DLD1 (cell line): ENCODE results near the gene TMEM26.

Experiments
- in situ Hi-C: cut with HindIII; loops from 2 replicates; pipeline ENCODE4 v1.10.0; 2017; ENCODE audit warnings: low sequenced_read_pairs

TMEM26 gene

DNA sequence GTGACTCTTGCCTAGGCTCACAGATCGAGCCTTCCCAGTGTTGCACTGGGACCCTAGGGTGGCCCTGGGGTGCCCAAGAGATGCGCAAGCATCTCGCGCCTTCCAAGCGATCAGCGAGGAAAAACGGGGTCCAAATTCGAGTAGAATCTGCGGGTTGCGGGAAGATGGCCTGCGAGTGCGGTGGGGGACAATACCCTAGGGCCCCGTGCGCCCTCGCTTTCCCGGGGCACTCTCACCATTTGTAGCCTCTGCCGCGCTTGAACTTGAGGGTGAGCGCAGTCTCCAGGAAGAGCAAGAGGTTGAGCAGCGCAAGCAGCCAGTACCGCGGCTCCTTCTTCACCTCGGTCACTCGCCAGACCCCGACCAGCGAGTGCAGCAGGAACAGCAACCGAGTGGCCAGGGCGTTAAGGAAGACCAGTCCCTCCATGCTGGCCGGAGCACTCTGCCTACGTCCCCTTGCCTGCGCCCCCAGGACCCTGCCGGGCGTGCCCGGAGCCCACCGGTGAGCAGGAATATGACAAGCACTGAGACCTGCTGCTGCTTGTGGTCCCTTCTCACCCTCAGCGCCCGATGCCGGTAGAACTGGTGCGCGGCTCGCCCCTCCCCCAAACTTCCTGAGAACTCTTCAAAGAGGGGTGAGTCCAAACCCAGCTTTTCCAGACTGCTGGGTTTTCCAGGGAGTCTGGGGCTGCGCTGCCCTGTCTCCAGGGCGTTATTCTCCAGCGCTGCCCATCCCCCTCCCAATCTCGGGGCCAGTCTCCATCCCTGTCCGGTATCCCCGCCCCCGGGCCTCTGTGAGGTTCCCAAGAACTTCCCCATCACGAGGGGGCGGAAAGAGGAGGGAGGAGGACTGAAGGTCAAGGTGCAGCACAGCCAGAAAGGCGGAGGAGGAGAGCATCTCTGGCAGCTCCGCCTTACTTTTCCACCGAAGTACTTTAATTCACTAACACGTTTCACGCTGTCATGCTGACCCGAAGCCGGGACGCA lies at the start of gene TMEM26:
Gene TMEM26 (minus strand): TSS at position 727 of the 987 bp plus-strand sequence. CDS start 300 bp downstream, at position 427.
- in situ Hi-C loops: no loop called here

DNA sequence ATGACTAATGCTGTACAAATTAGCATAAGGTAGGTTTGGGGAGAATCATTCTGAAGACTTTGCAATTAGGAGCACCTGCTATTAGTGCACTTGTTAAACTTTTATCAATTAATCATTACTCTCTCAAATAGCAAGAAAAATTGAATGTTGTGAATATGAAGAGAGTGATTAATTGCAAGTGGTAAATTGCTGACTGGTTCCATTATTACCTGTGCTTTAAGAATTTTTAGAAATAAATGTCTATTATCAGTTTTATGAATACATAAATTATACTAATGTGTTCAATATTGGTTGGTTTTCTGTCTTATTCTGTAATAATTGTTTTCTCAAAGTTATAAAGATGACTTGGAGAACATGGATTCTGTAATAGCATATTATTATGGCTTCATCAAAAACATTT lies 47.3 kb upstream of the TMEM26 start:
- in situ Hi-C loops: no loop called here

DNA sequence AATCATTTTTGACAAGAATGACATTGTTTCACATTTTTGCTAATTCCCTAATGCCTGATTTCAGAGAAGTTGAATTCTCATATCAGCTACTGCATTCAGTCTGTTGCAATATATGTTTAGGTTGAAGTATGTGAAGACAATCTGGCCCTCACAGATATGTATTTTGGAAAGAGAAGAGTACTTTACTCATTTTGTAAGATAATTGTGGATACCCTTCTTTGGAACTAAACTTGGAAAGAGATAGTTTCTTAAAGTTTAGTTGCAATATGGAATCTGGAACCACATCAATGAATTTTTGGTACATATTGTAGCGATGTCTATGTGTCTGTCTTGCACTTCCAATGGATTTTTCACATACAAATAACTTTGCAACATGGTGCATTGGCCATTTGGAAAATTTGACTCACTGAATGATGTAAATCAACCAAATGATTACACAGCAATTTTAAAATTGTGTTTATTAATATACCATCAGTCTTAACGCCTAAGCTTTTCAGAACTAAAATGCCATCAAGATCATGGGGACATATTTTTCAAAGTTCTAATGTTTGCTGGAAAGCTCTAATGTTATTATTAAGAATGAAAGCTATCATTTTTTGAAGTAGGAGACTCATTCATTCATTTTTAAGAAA lies 39.3 kb upstream of the TMEM26 start:
- in situ Hi-C loops: no loop called here

DNA sequence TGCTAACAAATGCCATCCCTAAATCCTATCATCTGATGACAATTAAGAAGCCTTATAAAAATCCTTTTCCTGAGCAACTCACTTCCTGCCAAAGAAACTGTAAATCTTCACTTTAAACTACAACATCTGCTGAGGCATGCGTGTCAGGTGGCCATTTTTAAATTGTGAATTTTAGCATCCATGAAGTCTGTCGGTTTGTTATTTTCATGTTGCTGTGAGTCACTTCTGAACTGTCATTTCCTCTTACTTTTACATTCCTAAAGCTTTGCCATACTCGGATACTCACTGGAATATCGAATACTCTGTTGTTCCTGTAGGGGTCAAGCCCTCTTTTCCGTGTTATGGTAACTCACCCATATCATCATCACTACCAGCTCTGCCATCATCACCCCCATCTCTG lies 34.3 kb upstream of the TMEM26 start:
- in situ Hi-C loops: no loop called here

DNA sequence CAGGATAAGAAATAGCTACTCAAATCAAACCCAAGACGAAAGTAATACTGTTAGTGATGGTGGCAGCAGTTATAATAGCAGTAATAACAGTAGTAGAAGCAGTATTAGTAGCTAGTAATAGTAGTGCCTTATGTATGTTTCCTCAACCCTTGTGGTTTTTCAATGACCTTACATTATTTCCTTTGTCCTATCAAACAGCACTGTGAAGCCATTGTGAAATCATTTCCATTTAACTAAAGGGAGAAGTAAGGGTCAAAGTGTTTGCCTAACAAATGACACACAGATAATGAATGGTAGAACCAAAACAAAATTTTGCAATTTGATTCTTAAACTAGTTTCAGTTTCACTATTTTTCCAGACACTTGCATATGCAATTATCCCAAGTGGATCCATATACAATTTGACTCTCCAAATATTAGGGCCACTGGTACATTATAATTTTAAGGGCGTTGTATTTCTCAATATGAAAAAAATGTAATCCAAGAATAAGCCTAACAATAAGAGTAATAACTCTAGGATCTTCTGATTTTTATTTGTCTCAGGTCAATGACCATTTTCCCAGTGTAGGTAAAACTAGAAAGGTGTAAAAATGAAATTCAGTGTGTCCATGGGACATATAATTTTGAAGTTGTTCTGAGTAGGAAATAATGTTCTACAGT lies 33.7 kb upstream of the TMEM26 start:
- in situ Hi-C loops: no loop called here

DNA sequence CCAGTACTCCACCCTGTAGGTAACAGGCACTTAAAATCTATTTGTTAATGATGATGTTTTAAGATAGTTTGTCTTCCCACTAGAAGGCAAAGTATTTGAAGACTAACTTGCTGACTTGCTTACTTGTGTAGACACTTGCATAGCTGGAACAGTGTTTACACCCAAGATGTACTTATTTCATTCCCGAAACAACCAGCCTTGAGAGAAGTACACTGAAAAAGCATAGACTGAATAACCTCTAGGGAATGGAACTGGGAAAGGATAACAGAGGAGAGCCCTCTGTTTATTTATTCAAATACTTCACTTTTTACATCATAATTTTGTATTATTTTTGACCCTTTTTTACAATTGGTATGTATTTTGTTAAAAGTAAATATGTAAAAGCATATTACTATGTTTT lies 33.1 kb upstream of the TMEM26 start:
- in situ Hi-C loops: no loop called here

DNA sequence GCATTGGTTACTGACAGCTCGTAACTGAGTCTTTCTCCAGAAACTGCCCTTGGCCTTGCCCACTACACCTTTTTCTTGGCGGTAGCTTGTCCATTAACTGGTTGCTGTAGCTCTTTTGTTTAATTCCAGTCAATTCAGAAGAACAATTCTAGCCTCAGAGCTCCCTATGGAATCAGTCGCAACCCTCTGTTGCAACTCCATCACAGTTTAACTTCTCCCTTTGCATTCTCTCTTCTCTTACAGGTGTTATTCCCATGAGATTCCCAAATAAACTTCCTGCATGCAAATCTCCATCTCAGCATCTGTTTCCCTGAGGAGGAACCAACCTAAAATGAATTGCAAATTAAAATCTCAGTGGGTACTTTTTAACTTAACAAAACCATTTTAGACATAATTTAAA lies 28.4 kb upstream of the TMEM26 start:
- in situ Hi-C loops: no loop called here

DNA sequence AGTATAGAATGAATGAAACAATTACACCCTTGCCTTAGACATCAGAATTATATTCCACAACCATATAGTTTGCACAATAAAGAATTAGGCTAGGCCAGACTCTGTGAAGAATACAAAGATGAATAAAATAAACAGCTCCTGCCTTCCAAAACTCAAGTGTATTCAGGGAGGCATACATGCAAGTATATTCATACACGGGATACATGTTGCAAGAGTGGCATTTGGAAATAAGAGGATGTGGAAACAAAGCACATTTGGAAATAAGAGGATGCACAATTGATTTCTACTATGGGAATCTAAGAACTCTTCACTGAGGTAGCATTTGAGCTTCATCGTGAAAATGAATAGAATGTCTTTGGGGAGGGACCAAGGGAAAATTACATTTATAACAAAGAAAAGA lies 27.0 kb upstream of the TMEM26 start:
- in situ Hi-C loops: no loop called here

DNA sequence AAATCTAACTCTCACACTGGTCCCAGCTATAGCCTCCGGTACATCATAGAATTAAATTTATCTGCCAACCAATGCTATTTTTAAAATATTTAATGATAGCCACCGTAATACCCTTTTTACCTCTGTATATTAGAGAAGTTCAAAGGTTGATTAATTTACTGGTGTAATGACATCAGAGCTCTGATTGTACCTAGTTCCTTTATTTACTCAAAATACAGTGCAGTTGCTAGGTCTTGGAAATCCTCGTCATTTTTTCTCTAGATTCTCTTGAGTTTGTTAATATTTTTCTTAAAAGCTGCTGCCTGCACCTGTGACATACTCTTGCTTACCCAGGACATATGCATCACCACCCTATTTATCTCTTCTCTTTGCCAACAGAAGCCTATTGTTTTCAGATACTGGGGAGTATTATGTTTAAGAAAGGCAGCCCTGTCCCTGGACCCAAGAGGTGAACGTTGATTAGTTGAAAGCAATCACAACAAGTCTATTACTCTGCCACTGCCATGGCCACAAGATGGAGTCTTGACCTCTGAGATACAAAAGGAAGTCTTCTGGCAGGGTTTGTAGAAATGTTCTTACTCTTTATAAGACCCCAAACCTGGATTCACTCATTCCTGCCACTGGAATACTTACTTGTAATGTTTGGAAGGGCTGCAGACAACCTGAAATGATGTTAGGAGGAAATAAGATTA lies 25.6 kb upstream of the TMEM26 start:
- in situ Hi-C loops: no loop called here

DNA sequence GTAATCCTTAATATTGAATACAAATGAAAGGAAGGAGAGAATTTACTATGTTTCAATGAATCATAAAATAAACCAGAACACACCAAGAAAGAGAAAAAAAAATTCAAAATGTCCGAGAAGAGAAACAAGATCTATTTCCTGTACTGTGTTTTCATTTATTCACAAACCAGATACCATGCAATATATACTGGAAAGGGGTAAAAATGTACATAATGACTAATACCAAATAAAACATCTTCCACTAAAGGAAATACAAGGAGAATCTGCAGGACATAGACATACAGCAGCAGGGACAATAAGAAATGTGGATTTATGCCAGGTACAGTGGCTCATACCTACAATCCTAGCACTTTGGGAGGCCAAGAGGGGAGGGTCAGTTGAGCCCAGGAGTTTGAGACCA lies 24.3 kb upstream of the TMEM26 start:
- in situ Hi-C loops: no loop called here

DNA sequence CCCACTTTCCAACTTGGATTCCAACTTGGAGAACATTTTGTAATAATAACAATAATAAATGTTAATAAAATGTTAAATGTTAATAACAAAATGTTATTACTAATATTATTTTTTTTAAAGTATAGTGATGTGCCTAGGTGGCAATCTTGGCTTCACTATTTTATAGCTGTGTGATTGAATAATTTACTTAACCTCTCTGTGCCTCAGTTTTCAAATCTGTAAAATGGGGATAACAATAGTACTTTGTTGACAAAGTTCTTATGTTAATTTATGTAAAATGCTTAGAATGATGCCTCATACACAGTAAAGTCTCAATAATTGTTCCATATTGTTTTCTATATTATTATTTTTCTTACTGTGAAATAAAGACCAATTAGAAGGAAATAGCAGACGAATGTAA lies 23.3 kb upstream of the TMEM26 start:
- in situ Hi-C loops: no loop called here

DNA sequence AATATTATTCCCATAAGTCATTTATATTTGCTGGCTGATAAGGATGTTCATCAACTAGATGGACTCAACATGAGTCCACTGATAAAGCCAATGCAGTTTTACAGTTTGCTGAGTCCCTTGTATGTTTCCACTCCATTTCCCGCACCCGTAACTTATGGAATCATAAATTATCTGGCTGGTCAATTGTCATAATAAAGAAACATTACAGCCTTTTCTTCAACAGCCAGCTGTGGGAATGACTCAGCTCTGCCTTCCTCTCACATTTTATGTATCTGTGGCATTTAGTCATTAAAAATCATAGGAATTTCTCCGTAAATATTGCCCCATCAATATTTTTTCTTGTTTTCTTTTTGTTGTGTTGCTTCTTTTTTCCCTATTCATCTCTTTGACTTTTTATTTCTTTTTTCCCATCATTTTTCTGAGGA lies 22.3 kb upstream of the TMEM26 start:
- in situ Hi-C loops: no loop called here

DNA sequence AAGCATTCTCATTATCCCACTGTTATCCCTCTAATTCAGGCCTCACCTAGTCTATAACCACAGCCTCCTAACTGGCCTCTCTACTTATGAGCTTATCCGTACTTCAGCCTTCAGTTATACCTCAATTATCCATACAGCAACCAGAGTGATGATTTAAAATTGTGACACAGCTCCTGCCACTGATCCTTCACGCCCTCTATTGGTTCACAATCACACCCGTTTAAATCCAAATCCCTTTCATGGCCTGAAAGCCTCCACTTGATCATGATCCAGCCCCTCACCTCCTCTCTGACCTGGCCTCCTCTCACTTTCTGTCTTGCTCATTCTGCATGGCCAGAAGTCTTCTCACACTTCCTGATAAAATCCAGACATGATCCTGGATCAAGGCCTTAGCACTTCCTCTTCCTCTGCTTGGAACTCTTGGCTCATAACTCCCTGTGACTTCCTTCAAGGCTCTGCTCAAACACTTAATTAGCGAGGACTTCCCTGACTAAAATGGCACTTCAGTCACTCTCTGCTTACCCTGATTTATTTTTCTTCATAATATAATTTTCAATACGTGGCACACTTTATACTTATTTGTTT lies 19.0 kb upstream of the TMEM26 start:
- in situ Hi-C loops: no loop called here

DNA sequence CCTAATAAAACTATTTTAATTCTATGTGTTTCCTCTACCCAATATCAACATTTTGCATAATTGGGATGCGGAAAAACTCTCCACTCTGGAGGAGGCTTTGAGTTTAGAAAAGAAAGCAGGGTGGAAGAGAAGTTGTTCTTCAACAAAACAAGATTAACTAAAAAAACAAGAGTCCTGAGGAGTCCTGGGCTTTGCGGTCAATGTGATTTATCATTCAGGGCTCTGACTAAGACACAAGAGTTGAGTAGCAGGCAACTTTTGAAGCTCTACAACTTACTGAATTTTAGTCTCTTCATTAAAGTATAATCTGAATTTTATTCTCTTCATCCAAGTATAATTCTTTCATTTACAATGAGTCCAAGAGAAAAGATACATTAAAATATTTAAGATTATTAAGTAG lies 18.3 kb upstream of the TMEM26 start:
- in situ Hi-C loops: no loop called here

DNA sequence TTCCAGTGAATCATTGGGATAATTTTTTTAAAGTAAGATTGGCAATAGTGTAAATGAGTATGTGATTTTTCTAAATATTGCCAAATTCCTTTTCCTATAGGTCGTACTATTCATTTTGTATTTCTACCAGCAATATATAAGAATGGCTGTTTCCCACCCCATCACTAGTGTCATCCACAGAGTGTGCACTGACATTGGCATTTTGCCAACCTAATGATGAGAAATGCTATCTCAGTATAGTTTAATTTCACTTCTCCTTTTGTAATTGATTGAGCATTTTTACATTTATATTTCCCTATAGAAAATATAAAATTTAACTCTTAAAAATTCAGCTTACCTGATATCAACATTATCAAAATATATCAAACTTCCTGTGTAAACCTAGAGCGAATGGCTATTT lies 17.6 kb upstream of the TMEM26 start:
- in situ Hi-C loops: no loop called here

DNA sequence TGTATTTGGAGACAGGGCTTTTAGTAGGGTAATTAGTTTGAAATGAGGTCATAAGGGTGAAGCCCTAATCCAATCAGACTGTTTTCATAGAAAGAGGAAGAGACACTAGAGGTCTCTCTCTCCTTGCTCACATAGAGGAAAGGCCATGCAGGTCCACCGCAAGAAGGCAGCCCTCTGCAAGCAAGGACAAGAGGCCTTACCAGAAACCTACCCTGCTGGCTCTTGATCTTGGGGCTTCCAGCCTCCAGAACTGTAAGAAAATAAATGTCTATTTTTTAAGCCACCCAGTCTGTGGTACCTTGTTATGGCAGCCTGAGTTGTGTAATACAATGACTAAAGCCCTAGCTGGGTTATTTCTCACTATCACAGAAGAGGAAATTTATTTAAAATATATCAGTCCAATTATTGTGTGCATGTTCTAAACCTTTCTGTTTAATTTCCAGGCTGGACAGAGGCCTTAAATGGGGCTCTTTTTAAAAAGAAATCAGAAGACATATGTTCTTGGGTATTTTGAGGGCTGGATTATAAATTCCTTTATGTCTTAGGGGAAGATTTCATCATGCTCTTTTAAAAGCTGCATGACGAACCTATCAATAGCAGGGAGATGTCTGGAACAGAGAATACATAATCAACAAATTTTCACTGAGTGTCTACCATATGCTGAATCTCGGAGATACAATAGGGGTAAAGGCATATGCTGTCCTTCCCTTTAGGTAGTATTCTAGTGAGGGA lies 12.9 kb upstream of the TMEM26 start:
- in situ Hi-C loops: no loop called here

DNA sequence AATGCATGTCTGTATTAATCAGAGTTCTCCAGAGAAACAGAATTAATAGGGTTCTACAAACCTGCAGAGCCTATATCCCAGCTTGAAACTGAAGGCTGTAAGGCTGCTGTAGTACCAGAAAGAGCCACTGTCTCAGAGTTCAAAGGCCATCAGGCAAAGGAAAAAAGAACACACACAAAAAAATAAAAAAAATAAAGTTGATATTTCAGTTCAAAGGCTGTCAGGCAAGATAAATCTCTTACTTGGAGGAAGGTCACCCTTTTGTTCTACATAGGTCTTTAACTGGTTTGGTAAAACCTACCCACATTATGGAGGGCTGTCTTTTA lies 12.0 kb upstream of the TMEM26 start:
- in situ Hi-C loops: no loop called here

DNA sequence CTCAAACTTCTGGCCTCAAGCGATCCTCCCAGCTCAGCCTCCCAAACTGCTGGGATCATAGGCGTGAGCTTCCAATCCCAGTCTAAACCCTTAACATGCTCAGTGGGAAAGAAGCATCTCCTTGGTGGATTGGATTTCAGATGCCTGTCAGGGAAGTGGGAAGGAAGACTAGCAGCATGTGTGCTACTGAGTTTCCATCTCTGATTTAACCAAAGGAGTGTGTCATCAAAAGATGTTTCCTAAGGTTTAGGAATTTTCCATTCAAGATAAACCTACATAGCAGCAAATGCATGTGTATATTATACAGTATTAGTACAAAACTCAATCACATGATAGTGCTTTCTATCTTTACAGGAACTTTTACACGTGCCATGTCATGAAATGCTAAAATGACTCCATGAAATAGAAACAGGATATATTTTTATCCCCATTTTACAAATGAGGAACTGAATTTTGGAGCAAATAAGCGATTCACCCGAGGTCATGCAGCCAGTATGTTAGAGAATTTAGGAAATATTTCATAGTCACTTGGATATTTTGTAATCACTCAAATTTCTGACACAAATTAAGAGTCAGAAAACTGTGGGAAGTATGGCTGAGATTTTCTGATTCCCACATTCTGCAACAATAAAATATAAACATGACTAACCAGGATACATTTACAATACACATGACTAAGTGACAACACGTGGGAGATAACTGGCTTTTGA lies 11.4 kb upstream of the TMEM26 start:
- in situ Hi-C loops: no loop called here

DNA sequence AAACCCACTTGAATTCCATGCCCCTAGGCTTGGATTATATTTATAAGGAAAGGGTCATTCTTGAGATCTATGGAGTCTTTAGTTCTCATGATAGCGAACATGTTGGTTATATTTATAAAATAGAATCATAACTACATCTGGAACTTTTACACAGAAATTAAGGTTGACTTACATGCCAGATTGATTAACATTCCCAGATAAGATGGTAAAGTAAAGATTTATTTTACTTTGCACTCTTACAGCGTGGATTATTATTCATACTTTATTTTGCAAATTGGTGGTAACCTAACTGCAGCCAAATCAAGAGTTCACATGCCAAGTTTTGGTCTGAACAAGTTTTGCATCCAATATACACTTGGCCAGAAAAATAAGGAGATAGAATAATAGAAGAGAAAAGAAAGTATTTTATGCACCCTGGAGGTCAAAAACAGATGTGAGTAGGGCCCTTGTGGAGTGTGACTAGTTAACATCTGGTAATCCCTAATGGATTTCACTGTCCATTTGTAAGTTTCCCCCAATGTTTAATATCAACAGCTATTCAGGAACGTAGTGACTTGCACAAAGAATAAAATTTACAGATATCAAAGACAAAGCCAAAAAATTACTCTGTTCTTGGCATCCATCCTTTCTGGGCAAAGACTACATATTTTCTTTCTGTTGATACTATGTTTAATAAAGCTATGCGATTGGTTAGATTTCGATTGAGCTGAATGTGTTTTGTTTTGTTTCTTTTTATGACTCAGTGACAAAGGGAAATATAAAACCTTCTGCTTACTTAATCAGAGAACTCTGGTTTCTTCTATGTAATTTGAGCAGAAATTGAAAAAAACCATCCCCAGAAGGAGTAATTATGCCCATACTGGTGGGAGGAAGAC lies 10.1 kb upstream of the TMEM26 start:
- in situ Hi-C loops: no loop called here
